Endometrium (tissue), 2 donors: ENCODE data around the gene UQCRQ.

ENCODE experiments used
- FAIRE-seq: peaks from 2 replicates; lab custom pipeline; 2012; peaks lifted over from hg19 to GRCh38; lab: Jason Lieb, UNC
- donor health status: control.
- donor health status: control.

The UQCRQ gene

GRCh38 chr5:132915681-132916080 lies 49.2 kb downstream of the UQCRQ start:
- FAIRE-seq, result no peak

DNA sequence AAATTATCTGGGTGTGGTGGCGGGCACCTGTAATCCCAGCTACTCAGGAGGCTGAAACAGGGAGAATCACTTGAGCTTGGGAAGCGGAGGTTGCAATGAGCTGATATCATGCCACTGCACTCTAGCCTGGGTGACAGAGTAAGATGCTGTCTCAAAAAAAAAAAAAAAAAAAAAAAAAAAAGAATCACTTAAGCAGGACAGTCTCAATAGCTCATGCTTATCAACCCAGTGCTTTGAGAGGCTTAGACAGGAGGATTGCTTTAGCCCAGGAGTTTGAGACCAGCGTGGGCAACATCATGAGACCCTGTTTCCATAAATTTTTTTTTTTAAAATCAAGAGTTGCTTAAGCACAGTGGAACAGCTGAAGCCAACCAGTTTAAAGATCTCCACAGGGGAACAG lies 49.6 kb downstream of the UQCRQ start:
- FAIRE-seq, result no peak
